ENCODE data around the gene REG3A.

The REG3A gene

GRCh38 chr2:79120194-79120713, 39.3 kb downstream of the REG3A start, which contains the start of gene REG1A:
REG1A (plus strand) TSS chr2:79120488; CDS start chr2:79120862, 374 bp downstream.
- DNase-seq (ENCODE audit: low read depth in 2 of 2) = no peak

DNA sequence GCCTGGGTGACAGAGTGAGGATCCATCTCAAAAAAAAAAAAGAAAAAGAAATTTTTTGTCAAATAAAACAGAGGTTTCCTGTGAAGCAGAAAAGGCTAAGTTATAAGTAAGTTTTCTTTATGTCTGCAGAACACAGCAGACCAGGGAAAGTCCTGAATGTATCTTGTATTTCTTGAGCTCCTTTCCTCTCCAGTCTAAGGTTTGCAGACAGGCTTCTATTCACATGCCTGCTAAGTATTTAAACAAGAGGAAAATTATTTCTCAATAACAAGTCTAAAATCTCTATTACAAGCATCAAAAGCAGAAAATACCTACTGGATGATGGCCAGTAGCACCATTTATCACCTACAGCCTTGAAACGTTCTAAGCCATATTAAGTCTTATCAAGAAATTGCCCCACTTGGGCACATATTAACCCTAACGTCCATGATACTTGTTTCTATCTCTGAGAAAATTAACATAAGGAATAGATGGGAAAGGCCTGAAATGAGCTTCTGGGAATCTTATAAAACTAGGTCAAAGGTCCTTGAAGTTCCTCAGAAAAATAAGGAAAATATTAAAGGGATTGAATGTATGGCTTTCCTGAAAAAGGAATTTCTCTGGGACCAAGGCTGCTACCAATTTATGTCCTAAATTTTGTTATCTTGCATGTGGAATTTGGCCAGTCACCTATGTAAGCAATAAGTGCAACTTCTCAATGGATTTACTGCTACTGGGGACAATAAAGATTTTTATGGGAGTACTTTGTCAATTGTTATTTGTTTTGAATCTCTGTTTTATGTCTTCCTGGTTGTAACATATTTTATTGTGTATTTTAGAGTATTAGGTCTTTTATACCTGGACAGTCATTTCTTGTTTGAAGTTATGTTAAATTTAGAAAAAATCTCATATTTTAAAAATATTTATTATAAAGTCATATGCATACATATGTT, 42.3 kb downstream of the REG3A start:
- no peak for DNase-seq (ENCODE audit: low read depth in 2 of 2)

DNA sequence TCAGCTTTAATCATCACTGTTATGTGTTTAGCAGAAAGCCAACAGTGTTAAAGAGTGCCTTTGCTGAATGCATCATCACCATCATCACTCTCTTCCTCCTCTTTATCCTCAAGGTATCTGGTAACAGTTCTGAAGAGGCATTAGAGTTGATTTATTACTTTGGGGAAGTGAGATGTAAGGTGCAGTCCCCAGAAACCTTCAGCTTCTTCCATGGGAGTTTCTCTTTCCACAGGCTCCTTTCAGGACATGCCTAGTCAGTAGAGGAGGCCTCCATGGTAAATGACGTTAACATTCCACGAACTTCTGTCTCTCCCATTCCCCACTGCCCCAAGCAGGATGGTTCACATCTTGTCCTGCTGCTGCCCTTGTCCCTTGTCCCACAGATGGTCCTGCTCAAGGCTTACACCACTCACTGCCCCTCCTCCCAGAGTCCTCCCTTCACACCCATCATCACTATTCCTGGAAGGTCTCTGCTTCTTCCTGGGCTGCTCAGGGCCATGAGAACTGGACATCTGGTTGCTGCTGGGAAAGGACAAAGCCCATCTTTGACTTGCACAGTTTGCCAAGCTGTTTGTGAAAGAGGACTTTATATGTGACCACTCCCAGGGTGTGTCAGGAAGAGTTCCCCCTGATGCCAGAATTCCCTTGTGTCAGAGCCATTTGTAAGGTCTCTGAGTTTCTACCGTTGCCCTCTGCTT, 44.6 kb downstream of the REG3A start:
- DNase-seq (ENCODE audit: low read depth in 2 of 2) = no peak

DNA sequence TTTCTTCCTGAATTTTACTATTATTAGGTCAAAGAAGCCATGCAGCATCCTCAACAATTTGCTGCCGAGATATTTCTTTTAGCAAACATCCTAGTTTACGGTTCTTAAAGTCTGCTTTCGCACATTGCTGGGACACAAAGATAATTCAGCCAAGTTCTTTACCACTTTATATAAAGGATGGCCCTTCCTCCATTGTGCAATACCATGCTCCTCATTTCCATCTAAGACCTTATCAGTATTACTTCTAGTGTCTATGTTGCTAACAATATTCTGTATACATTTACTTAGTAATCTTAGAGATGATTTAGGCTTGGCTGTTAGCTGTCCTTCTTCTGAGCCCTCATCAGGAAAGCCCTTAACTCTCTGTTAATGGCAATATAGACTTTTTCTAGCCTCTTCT, 47.3 kb downstream of the REG3A start:
- DNase-seq (ENCODE audit: low read depth in 2 of 2) = no peak
